Progenitor cell of endocrine pancreas (in vitro differentiated cells): ENCODE measurements around the gene EVL. TPM values are rescaled to one million over a fixed set of nuclear protein-coding genes. Genes with fewer than 3 reads are reported as not detected.
"Not testable (repeated sequence)": the region's sequence is repeated elsewhere in the genome, so short reads cannot be mapped to it uniquely, and the experiment has no call there.

Experiments
- DNase-seq: peaks from one replicate; pipeline ENCODE4 v3.0.0; 2021; ENCODE audit warnings: low spot score; ENCODE audit not compliant: unreplicated experiment
- H3K27ac Mint-ChIP-seq: 2 replicates; pipeline ENCODE4 v1.8.0; 2021; ENCODE audit warnings: mild to moderate bottlenecking, moderate library complexity, mixed read lengths
- H3K27me3 Mint-ChIP-seq: 2 replicates; pipeline ENCODE4 v1.8.0; 2021; ENCODE audit warnings: mixed read lengths
- H3K36me3 Mint-ChIP-seq: 2 replicates; pipeline ENCODE4 v1.8.0; 2022; ENCODE audit warnings: mixed read lengths; ENCODE audit not compliant: insufficient read depth
- H3K4me1 Mint-ChIP-seq: 2 replicates; pipeline ENCODE4 v1.8.0; 2021; ENCODE audit warnings: low read depth, mixed read lengths
- H3K4me3 Mint-ChIP-seq: 2 replicates; pipeline ENCODE4 v1.8.0; 2021; ENCODE audit warnings: low read depth, mild to moderate bottlenecking, moderate library complexity, mixed read lengths
- H3K9me3 Mint-ChIP-seq: 2 replicates; pipeline ENCODE4 v1.8.0; 2021; ENCODE audit warnings: low read depth, mixed read lengths
- CTCF ChIP-seq: fragments of 200-600 bp; sonication (generic); IDR thresholded peaks from one replicate; pipeline ENCODE4 v1.5.0; 2021; ENCODE audit warnings: antibody characterized with exemption, mild to moderate bottlenecking; ENCODE audit not compliant: unreplicated experiment
- total RNA-seq: library from RNA; stranded (reverse); gene quantifications from 2 replicates; pipeline ENCODE4 v1.2.1, GENCODE V29; 2021

Gene EVL
- total RNA-seq, 1 donor from 2014 or later, result 207 TPM

GRCh38 chr14:100062590-100062989, 2.6 kb upstream of the EVL start:
- Mint-ChIP-seq H3K27me3 (no peaks in the 10 kb centered on the region), H3K27ac (no peak overlapping the region), H3K36me3 (no peaks in the 10 kb centered on the region), H3K4me1 (peaks cover 8% of the 10 kb centered on the region), H3K4me3 (no peak overlapping the region), H3K9me3 (no peaks in the 10 kb centered on the region)
- DNase-seq, result no peak
- no peak for TF ChIP-seq CTCF

- Mint-ChIP-seq H3K4me1 (peaks cover 14% of the 10 kb centered on the region), H3K27me3 (no peaks in the 10 kb centered on the region), H3K27ac (no peak overlapping the region), H3K36me3 (no peaks in the 10 kb centered on the region), H3K9me3 (no peaks in the 10 kb centered on the region), H3K4me3 (no peak overlapping the region)
- DNase-seq, result no peak
- no peak for TF ChIP-seq CTCF
Measured at GRCh38 chr14:100063314-100063941, 1.8 kb upstream of the EVL start.

- DNase-seq, H3K4me3 Mint-ChIP-seq, H3K9me3 Mint-ChIP-seq, H3K27ac Mint-ChIP-seq, H3K36me3 Mint-ChIP-seq, H3K27me3 Mint-ChIP-seq: not testable (repeated sequence)
- peaks cover 11% of the 10 kb centered on the region for H3K4me1 Mint-ChIP-seq
Measured at GRCh38 chr14:100064335-100065092, 708 bp upstream of the EVL start.

- H3K27ac Mint-ChIP-seq, result no peak overlapping the region
- H3K4me3 Mint-ChIP-seq, result no peak overlapping the region
- no peak for TF ChIP-seq CTCF
- H3K4me1 Mint-ChIP-seq, result peaks cover 11% of the 10 kb centered on the region
- no peaks in the 10 kb centered on the region for H3K27me3 Mint-ChIP-seq
- no peak for DNase-seq
- no peaks in the 10 kb centered on the region for H3K9me3 Mint-ChIP-seq
- no peaks in the 10 kb centered on the region for H3K36me3 Mint-ChIP-seq
Measured at GRCh38 chr14:100065942-100066574, 836 bp downstream of the EVL start.

- no peaks in the 10 kb centered on the region for H3K9me3 Mint-ChIP-seq
- no peaks in the 10 kb centered on the region for H3K27me3 Mint-ChIP-seq
- H3K27ac Mint-ChIP-seq, result no peak overlapping the region
- peaks cover 11% of the 10 kb centered on the region for H3K4me1 Mint-ChIP-seq
- no peak overlapping the region for H3K4me3 Mint-ChIP-seq
- no peak for TF ChIP-seq CTCF
- DNase-seq, result no peak
- no peaks in the 10 kb centered on the region for H3K36me3 Mint-ChIP-seq
Measured at GRCh38 chr14:100066962-100067361, 1.7 kb downstream of the EVL start.
